ENCODE results near the gene ACP7.
"Not testable (repeated sequence)": the region's sequence is repeated elsewhere in the genome, so short reads cannot be mapped to it uniquely, and the experiment has no call there.

The ACP7 gene

GRCh38 chr19:39132344-39132969 lies 48.3 kb downstream of the ACP7 start:
- no peak for DNase-seq

- no peak for DNase-seq
Measured at GRCh38 chr19:39133431-39134270, 49.5 kb downstream of the ACP7 start.

DNA sequence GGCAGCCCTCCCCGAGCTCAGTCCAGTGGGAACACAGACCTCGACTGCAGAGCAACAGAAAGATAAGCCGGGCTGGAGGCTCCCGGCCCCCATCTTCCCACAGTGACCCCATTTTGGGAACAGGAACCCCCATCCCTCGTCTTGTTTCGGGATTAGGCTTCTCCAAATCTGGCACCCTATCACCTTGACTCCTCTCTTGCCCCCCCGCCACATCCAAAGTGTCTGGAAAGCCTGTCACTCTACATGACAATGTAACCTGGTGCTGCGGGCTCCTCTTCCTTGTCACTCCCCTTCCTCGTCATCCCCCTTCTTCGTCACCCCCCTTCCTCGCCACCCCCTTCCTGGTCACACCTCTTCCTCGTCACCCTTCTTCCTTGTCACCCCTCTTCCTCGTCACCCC lies 51.5 kb downstream of the ACP7 start:
- no peak for DNase-seq

DNA sequence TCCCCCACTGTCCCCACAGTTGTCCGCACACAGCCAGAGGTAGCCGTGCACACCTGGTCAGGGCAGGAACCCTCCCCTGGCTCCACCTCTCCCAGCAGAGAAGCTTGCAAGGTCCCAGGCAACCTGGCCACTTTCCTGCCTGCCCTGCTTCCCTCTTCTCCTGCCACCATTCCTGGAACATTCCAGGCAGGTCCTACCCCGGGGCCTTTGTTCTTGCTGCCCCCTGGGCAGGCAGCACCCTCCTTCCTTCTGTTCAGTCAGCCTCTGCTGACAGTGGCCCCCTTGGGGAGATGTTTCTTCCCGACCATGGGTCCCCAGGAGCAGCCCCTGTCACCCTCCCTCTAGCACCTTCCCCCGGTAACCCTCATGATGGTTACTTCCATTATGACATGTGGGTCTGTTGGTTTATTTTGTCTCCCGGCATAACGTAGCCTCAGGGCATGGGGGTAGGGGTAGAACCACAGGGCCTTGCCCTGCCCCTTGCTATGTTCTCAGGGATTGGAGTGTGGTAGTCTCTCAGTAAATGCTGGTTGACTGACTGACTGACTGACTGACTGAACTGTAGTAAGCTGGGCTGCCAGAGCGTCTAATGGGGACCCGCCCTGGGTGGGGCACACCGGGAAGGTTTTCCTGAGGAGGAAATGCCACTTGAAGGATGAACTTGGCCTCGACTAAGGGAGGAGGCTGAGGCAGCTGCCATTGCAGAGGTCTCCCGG lies 52.2 kb downstream of the ACP7 start:
- DNase-seq: no peak

DNA sequence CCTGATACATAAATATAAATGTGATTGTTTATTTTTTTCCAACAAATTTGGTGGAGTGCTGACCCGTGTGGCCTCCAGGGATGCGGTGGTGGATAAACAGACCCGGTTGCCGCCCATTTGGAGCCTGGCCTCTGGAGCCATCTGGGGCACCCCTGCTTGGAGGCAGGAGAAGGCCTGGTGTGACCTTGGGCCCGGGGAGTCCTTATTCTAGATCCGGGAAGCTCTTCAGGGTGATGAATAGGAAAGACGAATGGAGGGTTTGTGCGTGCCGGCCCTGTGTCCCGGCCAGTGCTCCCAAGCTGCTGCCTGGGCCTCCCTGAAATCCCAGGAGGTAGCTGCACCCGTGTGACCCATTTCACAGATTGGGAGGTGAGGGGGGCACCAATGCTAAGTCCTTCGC lies 53.0 kb downstream of the ACP7 start:
- DNase-seq: no peak

- no peak for DNase-seq
Measured at GRCh38 chr19:39138221-39139211, 54.3 kb downstream of the ACP7 start.

GRCh38 chr19:39139305-39139874 lies 55.2 kb downstream of the ACP7 start:
- DNase-seq: no peak

DNA sequence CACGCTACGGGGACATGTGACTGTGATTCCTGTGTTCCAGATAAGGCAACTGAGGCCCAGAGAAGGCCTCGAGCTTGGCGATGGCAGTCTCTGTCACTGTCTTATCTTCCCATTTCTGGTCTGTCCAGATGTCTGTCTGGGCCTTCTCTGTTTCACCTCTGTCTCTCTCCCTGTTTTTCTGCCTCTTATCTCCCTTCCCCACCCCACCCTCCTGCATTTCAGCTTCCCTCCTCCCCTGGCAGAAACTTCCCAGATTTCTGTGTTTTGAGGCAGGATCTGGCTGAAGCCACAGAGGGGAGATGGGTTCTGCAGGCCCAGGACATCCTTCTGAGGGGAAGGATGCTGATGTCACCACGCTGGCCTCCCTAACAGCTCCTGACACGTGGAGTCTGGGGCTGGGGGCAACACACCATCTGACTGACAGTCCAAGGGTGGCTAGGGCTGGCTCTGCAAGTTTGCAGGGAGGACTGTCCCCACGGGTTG lies 55.8 kb downstream of the ACP7 start:
- DNase-seq: no peak

DNA sequence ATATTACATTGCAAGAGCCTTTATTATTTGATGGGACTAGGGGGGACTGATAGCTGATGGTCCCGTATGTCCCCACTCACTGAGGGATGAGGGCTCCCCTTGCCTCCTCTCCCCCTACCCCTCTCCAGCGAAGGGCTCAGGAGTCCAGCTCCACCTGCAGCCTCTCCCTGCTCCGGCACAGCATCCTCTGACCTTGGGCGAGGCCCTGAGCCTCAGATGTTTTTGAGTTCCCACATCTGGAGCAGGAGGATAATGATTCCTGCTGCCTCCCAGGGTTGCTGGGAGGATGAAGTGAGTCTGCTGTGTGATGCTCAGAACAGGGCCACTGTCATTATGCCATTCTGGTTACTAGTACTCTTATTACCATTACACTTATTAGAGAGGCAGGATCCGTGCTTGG lies 56.4 kb downstream of the ACP7 start:
- DNase-seq: no peak

DNA sequence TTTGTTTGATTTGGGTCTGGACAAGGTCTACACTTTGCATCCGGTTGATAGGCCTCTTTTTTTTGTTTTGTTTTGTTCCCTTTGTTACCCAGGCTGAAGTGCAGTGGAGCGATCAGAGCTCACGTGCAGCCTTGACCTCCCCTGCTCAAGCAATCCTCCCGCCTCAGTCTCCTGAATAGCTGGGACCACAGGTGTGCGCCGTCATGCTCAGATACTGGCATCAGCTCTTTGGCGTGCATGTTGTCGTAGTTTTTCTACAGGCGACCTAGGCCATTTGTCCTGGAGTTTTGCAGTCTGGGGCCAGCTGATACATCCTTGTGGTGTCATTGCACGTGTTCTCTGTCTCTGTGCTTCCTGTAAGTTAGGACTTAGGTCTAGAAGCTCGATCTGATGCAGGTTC lies 57.8 kb downstream of the ACP7 start:
- no peak for DNase-seq

DNA sequence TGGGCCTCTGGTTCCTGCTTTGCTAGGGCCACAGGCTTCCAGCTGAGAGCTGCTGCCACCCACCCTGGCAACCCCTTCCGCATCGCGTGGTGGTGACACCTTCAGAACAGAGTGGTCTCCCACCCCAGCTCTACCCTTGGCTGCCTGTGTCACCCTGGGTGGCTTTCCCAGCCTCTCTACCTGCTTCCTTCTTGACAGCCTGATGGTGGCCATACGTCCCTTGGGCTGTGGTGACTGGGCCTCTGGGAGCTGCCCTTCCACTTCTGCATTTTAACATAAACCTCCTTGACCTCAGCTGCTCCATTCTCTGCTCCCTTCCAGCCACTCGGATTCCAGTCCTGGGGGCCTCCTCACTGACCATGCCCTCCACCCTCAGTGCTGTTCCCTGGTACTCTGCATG lies 58.5 kb downstream of the ACP7 start:
- no peak for DNase-seq

- DNase-seq: not testable (repeated sequence)
Measured at GRCh38 chr19:39143757-39144289, 59.7 kb downstream of the ACP7 start.

DNA sequence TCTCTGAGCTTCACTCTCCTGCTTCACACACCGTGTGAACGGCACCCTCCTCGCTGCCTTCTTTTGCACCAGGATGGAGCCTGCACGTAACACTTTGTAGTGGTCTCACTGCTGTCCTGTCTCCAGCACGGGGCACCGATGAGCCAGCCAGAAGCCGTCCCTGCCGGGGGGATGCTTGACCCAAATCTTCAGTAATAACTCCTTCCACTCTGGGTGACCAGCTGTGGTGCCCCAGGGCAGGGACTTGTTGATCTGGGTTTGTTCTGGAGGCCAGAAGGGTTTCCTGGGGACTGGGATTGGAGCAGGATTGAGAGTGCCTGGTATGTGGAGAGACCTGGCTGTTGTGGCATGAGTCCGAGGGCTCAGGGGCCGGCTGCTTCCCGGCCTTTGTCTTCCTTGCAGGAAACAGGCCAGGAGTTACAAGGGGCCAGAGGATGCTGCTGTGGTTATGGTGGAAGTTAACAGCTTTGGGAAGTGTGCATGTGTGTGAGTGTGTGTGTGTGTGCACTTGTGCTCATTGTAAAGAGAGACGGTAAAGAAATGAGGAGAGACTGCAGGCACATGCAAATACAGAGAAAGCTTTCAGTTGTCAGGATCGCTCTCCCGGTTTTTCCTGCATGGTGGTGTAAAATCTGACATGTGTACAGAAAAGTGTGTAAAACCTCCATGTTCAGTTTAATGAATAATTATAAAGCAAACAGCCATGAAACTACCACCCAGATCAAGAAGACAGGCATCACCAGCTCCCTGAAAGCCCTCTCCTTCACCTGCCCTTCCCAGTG lies 60.3 kb downstream of the ACP7 start:
- no peak for DNase-seq

GRCh38 chr19:39145180-39145953 lies 61.2 kb downstream of the ACP7 start:
- DNase-seq: no peak

GRCh38 chr19:39146091-39146490 lies 61.9 kb downstream of the ACP7 start:
- DNase-seq: no peak

- DNase-seq: no peak
Measured at GRCh38 chr19:39146686-39147450, 62.7 kb downstream of the ACP7 start.

- no peak for DNase-seq
Measured at GRCh38 chr19:39147480-39147879, 63.3 kb downstream of the ACP7 start.

GRCh38 chr19:39148939-39149529 lies 64.9 kb downstream of the ACP7 start:
- no peak for DNase-seq

DNA sequence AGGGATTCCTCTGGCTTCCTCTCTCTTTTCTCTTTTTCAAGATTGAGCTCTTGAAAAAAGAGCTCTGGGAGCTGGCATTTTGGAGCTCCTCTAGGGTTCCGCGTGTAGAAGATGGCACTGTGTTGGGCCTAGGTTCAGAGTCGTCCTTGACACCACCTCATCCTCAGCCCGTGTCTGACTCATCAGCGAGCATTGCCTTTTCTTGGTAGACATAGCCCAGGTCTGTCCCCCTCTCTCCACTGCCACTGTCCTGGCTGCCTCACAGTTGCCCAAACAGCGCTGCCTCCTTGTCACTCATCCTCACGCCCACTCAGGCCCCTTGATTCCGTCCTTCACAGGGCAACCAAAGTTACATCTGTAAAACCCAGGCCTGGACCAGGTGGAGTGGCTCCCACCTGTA lies 66.1 kb downstream of the ACP7 start:
- DNase-seq: no peak
